ENCODE measurements around the gene INSRR. TPM values are rescaled to one million over a fixed set of nuclear protein-coding genes. Genes with fewer than 3 reads are reported as not detected.

Gene INSRR
- total RNA-seq, 1 experiment from 2014 or later = not detected

DNA sequence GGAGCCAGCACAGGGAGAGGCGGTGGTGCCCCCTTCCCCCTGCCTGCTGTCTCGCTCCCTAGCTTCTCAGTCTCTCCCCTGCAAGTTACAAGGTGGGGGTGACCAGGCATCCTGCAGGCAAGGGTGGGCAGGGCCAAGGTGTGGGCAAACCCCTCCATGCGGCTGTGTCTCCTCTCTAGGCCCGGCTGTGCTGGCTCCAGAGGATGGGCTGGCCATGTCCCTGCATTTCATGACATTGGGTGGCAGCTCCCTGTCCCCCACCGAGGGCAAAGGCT is 16.4 kb upstream of the INSRR start:
- no peak for DNase-seq
- peaks cover 2% of the 10 kb centered on the region; the same call in 1 of the 2 replicates for H3K27me3 ChIP-seq (replicated peaks; ENCODE audit: control insufficient read depth, insufficient read depth, low read length)
- BruUV-seq (replicated peaks) = no TSS peak
- Mint-ChIP-seq H3K4me1 (ENCODE audit: low read depth, unreplicated experiment) (no peaks in the 10 kb centered on the region), H3K27me3 (ENCODE audit: insufficient read depth, unreplicated experiment) (peaks cover 21% of the 10 kb centered on the region), H3K27ac (ENCODE audit: unreplicated experiment) (no peak overlapping the region), H3K9me3 (ENCODE audit: unreplicated experiment) (no peaks in the 10 kb centered on the region), H3K4me3 (ENCODE audit: unreplicated experiment) (no peak overlapping the region), H3K36me3 (ENCODE audit: insufficient read depth, unreplicated experiment) (no peaks in the 10 kb centered on the region)
- no peaks in the 10 kb centered on the region for H3K36me3 ChIP-seq (ENCODE audit: control insufficient read depth, insufficient read depth, low read length)
- no peaks in the 10 kb centered on the region for H3K9me3 ChIP-seq
- no peaks in the 10 kb centered on the region for H3K4me1 ChIP-seq
- intact Hi-C loops (cut with micrococcal nuclease; ENCODE audit: unreplicated experiment) = no loop called here
- CTCF ChIA-PET = no interaction called here
- TF ChIP-seq, protein P1, sequence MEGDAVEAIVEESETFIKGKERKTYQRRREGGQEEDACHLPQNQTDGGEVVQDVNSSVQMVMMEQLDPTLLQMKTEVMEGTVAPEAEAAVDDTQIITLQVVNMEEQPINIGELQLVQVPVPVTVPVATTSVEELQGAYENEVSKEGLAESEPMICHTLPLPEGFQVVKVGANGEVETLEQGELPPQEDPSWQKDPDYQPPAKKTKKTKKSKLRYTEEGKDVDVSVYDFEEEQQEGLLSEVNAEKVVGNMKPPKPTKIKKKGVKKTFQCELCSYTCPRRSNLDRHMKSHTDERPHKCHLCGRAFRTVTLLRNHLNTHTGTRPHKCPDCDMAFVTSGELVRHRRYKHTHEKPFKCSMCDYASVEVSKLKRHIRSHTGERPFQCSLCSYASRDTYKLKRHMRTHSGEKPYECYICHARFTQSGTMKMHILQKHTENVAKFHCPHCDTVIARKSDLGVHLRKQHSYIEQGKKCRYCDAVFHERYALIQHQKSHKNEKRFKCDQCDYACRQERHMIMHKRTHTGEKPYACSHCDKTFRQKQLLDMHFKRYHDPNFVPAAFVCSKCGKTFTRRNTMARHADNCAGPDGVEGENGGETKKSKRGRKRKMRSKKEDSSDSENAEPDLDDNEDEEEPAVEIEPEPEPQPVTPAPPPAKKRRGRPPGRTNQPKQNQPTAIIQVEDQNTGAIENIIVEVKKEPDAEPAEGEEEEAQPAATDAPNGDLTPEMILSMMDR (IDR thresholded peaks at IDR 0.05; ENCODE audit: insufficient read depth in 1 of 2, low read depth in 1 of 2, low read length in 1 of 2, severe bottlenecking in 1 of 2, unreplicated experiment in 1 of 2) = no peak
- POLR2A ChIA-PET = no interaction called here
- no peak overlapping the region for H3K4me3 ChIP-seq (ENCODE audit: low read depth, low read length)

DNA sequence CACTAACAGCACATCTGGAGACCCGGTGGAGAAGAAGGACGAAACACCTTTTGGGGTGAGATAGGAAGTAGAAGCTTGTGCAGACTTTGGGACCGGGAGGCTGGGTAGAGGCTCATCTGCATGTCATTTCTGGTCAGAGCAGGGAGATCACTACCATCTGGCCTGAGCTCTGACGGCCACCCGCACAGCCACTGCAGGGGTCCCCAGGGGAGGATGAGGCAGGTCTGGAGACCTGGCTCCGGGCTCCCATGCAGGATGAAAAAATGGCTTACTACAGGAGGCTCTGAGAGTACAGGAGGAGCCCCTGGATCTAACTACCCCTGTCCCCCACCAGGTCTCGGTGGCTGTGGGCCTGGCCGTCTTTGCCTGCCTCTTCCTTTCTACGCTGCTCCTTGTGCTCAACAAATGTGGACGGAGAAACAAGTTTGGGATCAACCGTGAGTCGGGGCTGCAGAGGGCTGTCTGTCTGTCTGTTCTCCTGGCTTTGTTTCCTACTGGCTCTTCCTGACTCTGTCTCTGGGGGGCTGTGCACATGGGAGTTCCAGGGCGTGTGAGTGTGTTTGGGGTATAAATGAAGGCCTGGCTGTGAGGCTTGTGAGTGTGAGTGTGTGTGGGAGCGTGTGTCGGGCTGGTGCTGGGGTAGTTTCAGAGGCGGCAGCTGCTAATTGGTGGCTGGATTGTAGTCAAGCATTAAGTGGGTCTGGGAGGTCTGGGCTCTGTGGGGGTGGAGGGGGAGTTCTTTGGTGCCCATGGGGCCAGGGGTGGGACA is 15.8 kb upstream of the INSRR start:
- CTCF ChIA-PET = interaction anchor here (1.5 kb wide), 1 partner anchor 15 kb away, joined by 3 read pairs; the partner anchor contains the start of gene NTRK1
- Histone ChIP-seq H3K27me3 (replicated peaks; ENCODE audit: control insufficient read depth, insufficient read depth, low read length) (peaks cover 2% of the 10 kb centered on the region; the same call in 1 of the 2 replicates), H3K4me3 (ENCODE audit: low read depth, low read length) (no peak overlapping the region), H3K36me3 (ENCODE audit: control insufficient read depth, insufficient read depth, low read length) (no peaks in the 10 kb centered on the region), H3K9me3 (no peaks in the 10 kb centered on the region), H3K4me1 (no peaks in the 10 kb centered on the region)
- Mint-ChIP-seq H3K9me3 (ENCODE audit: unreplicated experiment) (no peaks in the 10 kb centered on the region), H3K27ac (ENCODE audit: unreplicated experiment) (no peak overlapping the region), H3K4me3 (ENCODE audit: unreplicated experiment) (no peak overlapping the region), H3K4me1 (ENCODE audit: low read depth, unreplicated experiment) (no peaks in the 10 kb centered on the region), H3K27me3 (ENCODE audit: insufficient read depth, unreplicated experiment) (peaks cover 19% of the 10 kb centered on the region), H3K36me3 (ENCODE audit: insufficient read depth, unreplicated experiment) (no peaks in the 10 kb centered on the region)
- POLR2A ChIA-PET = no interaction called here
- no TSS peak for BruUV-seq (replicated peaks)
- DNase-seq = no peak
- intact Hi-C loops (cut with micrococcal nuclease; ENCODE audit: unreplicated experiment) = no loop called here
- TF ChIP-seq, protein P1 (IDR thresholded peaks at IDR 0.05; ENCODE audit: insufficient read depth in 1 of 2, low read depth in 1 of 2, low read length in 1 of 2, severe bottlenecking in 1 of 2, unreplicated experiment in 1 of 2) = no peak

DNA sequence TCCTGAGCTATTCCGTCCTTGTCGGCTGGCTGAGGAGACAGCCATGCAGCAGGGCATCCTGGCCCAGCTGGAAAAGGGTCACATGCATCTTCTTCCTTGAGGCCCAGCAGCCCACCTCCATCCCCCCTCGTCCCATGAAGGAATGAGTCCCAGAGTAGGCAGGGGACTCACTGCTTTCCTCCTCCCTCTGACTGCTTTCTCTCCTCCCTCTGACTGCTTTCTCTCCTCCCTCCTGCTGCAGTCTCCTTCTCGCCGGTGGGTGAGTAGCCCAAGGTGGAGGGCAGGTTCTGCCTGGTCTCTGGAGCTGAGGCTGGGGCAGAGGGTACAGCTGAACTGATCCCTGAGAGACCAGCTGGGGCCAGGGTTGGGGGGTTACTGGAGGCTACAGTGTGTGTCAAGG is 15.2 kb upstream of the INSRR start:
- CTCF ChIA-PET = interaction anchor here (1.5 kb wide), 1 partner anchor 14 kb away, joined by 3 read pairs; the partner anchor contains the start of gene NTRK1
- Mint-ChIP-seq H3K4me1 (ENCODE audit: low read depth, unreplicated experiment) (no peaks in the 10 kb centered on the region), H3K36me3 (ENCODE audit: insufficient read depth, unreplicated experiment) (no peaks in the 10 kb centered on the region), H3K9me3 (ENCODE audit: unreplicated experiment) (no peaks in the 10 kb centered on the region), H3K27me3 (ENCODE audit: insufficient read depth, unreplicated experiment) (peaks cover 22% of the 10 kb centered on the region), H3K27ac (ENCODE audit: unreplicated experiment) (no peak overlapping the region), H3K4me3 (ENCODE audit: unreplicated experiment) (no peak overlapping the region)
- intact Hi-C loops (cut with micrococcal nuclease; ENCODE audit: unreplicated experiment) = no loop called here
- Histone ChIP-seq H3K4me3 (ENCODE audit: low read depth, low read length) (no peak overlapping the region), H3K27me3 (replicated peaks; ENCODE audit: control insufficient read depth, insufficient read depth, low read length) (peaks cover 2% of the 10 kb centered on the region; the same call in 1 of the 2 replicates), H3K36me3 (ENCODE audit: control insufficient read depth, insufficient read depth, low read length) (no peaks in the 10 kb centered on the region), H3K9me3 (no peaks in the 10 kb centered on the region), H3K4me1 (no peaks in the 10 kb centered on the region)
- DNase-seq = no peak
- TF ChIP-seq, protein P1 (IDR thresholded peaks at IDR 0.05; ENCODE audit: insufficient read depth in 1 of 2, low read depth in 1 of 2, low read length in 1 of 2, severe bottlenecking in 1 of 2, unreplicated experiment in 1 of 2) = no peak
- BruUV-seq (replicated peaks) = no TSS peak
- POLR2A ChIA-PET = no interaction called here

Data from Caco-2 (cell line).